B cell (primary cell): Measurements from ENCODE around the gene KICS2. TPM values are rescaled to one million over a fixed set of nuclear protein-coding genes. Genes with fewer than 3 reads are reported as not detected.

ENCODE experiments used
- ATAC-seq: fragments of 200-7000 bp; cut with Tn5 transposase; one replicate; pipeline ENCODE4 v1.10.0; 2021; ENCODE audit warnings: low read depth, mild to moderate bottlenecking, moderate number of reproducible peaks, moderate library complexity
- CTCF ChIA-PET: fragments of 350-600 bp; sonication (Branson Sonifier 250); formaldehyde crosslinking; loops from one replicate; lab custom pipeline; 2021; ENCODE audit warnings: antibody characterized with exemption, inconsistent platforms; lab: Charles Lee
- POLR2A ChIA-PET: fragments of 350-600 bp; sonication (Branson Sonifier 250); formaldehyde crosslinking; loops from one replicate; lab custom pipeline; 2021; ENCODE audit warnings: antibody characterized with exemption; lab: Charles Lee
- DNase-seq: peaks from one replicate; pipeline ENCODE4 v3.0.0; 2013
- H2AFZ ChIP-seq: 2 replicates; pipeline ENCODE4 v1.6.1; 2012; ENCODE audit warnings: mild to moderate bottlenecking, low read depth, low read length; ENCODE audit not compliant: insufficient read depth, poor library complexity, severe bottlenecking
- H3K27ac ChIP-seq, 2 donors: 1 replicate in 1 of 2; 2 replicates in 1 of 2; pipeline ENCODE4 v1.5.1; 2012 to 2013; ENCODE audit warnings: low read length in 2 of 2, mild to moderate bottlenecking in 2 of 2, moderate library complexity in 1 of 2
- H3K27me3 ChIP-seq, 4 experiments: fragments of 200-600 bp in 1 of 4; sonication (generic) in 1 of 4; replicated peaks in 1 of 4; 1 replicate in 2 of 4; 2 replicates in 2 of 4; pipeline versions ENCODE4 v1.6.1 to v1.7.0; 2013 to 2016; ENCODE audit warnings: low read length in 3 of 4, mild to moderate bottlenecking in 2 of 4, mixed read lengths in 1 of 4, moderate library complexity in 1 of 4; ENCODE audit not compliant: insufficient read depth in 4 of 4, control insufficient read depth in 3 of 4; ENCODE audit errors: control extremely low read depth in 1 of 4
- H3K36me3 ChIP-seq, 2 experiments: replicated peaks in 1 of 2; 1 replicate in 1 of 2; 2 replicates in 1 of 2; pipeline versions ENCODE4 v1.6.1 to v1.7.1; 2013; ENCODE audit warnings: low read length in 1 of 2; ENCODE audit not compliant: insufficient read depth in 2 of 2, control insufficient read depth in 1 of 2; ENCODE audit errors: control extremely low read depth in 1 of 2, extremely low read depth in 1 of 2
- H3K4me1 ChIP-seq, 2 donors: fragments of 200-600 bp in 1 of 2; sonication (generic) in 1 of 2; 1 replicate in 1 of 2; 2 replicates in 1 of 2; pipeline versions ENCODE4 v1.5.1 to v1.6.1; 2013 to 2017; ENCODE audit warnings: low read length in 2 of 2; ENCODE audit not compliant: control insufficient read depth in 2 of 2, insufficient read depth in 2 of 2
- H3K4me2 ChIP-seq: replicated peaks from 2 replicates; pipeline ENCODE3; 2012; ENCODE audit warnings: mild to moderate bottlenecking, low read depth, low read length; ENCODE audit not compliant: poor library complexity, severe bottlenecking
- H3K4me3 ChIP-seq, 5 experiments: fragments of 200-600 bp in 1 of 5; sonication (generic) in 1 of 5; 1 replicate in 3 of 5; 2 replicates in 2 of 5; pipeline versions ENCODE4 v1.5.1 to v1.7.0; 2011 to 2016; ENCODE audit warnings: low read length in 4 of 5, mild to moderate bottlenecking in 4 of 5, low read depth in 2 of 5, control low read depth in 1 of 5, moderate library complexity in 1 of 5; ENCODE audit not compliant: insufficient read depth in 1 of 5; ENCODE audit errors: control extremely low read depth in 1 of 5, extremely low read depth in 1 of 5
- H3K79me2 ChIP-seq: fragments of 200-600 bp; sonication (generic); one replicate; pipeline ENCODE4 v1.6.0; 2016; ENCODE audit warnings: low read length; ENCODE audit not compliant: control insufficient read depth, insufficient read depth
- H3K9ac ChIP-seq: fragments of 200-600 bp; sonication (generic); 2 replicates; pipeline ENCODE4 v1.6.1; 2017; ENCODE audit warnings: mild to moderate bottlenecking, low read length, moderate library complexity
- H3K9me3 ChIP-seq, 3 donors: one replicate each; pipeline versions ENCODE4 v1.6.1 to v1.7.1; 2013; ENCODE audit warnings: low read length in 2 of 3; ENCODE audit not compliant: control insufficient read depth in 2 of 3, insufficient read depth in 1 of 3; ENCODE audit errors: control extremely low read depth in 1 of 3
- H4K20me1 ChIP-seq: 2 replicates; pipeline ENCODE4 v1.6.0; 2012; ENCODE audit warnings: mild to moderate bottlenecking, low read length; ENCODE audit not compliant: insufficient read depth, control insufficient read depth, poor library complexity, severe bottlenecking
- H3K27ac Mint-ChIP-seq: one replicate; pipeline ENCODE4 v1.8.0; 2021; ENCODE audit warnings: mixed read lengths
- H3K27me3 Mint-ChIP-seq: one replicate; pipeline ENCODE4 v1.8.0; 2021; ENCODE audit warnings: mixed read lengths
- H3K4me1 Mint-ChIP-seq: one replicate; pipeline ENCODE4 v1.8.0; 2021; ENCODE audit warnings: mixed read lengths
- H3K4me3 Mint-ChIP-seq: one replicate; pipeline ENCODE4 v1.8.0; 2021; ENCODE audit warnings: mixed read lengths
- H3K9me3 Mint-ChIP-seq: one replicate; pipeline ENCODE4 v1.8.0; 2022; ENCODE audit warnings: mixed read lengths; ENCODE audit not compliant: insufficient read depth
- CTCF ChIP-seq: fragments of 200-600 bp; IDR thresholded peaks from one replicate; pipeline ENCODE4 v1.8.0; 2022; ENCODE audit warnings: antibody characterized with exemption, mild to moderate bottlenecking
- EZH2 ChIP-seq: IDR thresholded peaks from 2 replicates; pipeline ENCODE4 v1.6.1; 2012; ENCODE audit warnings: borderline replicate concordance, low read depth, mild to moderate bottlenecking, moderate library complexity, low read length; ENCODE audit not compliant: insufficient read depth, poor library complexity, severe bottlenecking
- WGBS: methylation state at CpG from one replicate; pipeline ENCODE4 v1.1.5; 2013; ENCODE audit warnings: missing lambda C conversion rate; ENCODE audit not compliant: insufficient coverage; 5-methylcytosine and 5-hydroxymethylcytosine counted together
- intact Hi-C: fragments of 100-400 bp; cut with micrococcal nuclease; formaldehyde crosslinking; loops from one replicate; pipeline ENCODE4 v1.10.0; 2022
- polyA plus RNA-seq: library from polyadenylated mRNA; depleted of rRNA; stranded (reverse); fragments of >200 nt; gene quantifications from 2 replicates; pipeline ENCODE4 v1.2.3, GENCODE V29; 2012
- total RNA-seq, 2 donors: library from RNA; stranded (reverse); fragments of 120-200 nt in 1 of 2; gene quantifications; 1 replicate in 1 of 2; 2 replicates in 1 of 2; pipeline versions ENCODE4 v1.2.3 to v1.2.4, GENCODE V29; 2013 to 2022

The KICS2 gene
- total and polyA plus RNA-seq, 2 donors (not counting 1 experiment from before 2014, with no cell fraction given), result 16.6 to 21.2 TPM

- no peak overlapping the region for H3K27ac Mint-ChIP-seq
- H4K20me1 ChIP-seq, result no peaks in the 10 kb centered on the region
- no peaks in the 10 kb centered on the region for H3K36me3 ChIP-seq
- H3K4me1 ChIP-seq, result no peaks in the 10 kb centered on the region
- H2AFZ ChIP-seq, result no peak overlapping the region
- no peak overlapping the region for H3K9ac ChIP-seq
- no peaks in the 10 kb centered on the region for H3K9me3 Mint-ChIP-seq
- no peak overlapping the region for H3K4me2 ChIP-seq
- no peaks in the 10 kb centered on the region for H3K79me2 ChIP-seq
- TF ChIP-seq CTCF (no peak), EZH2 (no peak)
- ATAC-seq (no peak), DNase-seq (no peak)
- CTCF ChIA-PET, result interaction anchor here (0.7 to 1.5 kb wide), 5 partner anchors 14 to 1155 kb away, joined by 3 to 4 read pairs (median 3); no protein-coding TSS in a partner anchor
- H3K4me3 ChIP-seq, result no peak overlapping the region
- H3K27me3 ChIP-seq, result no peaks in the 10 kb centered on the region
- POLR2A ChIA-PET, result no interaction called here
- 76% methylated on average over 3 of the region's 3 CpGs for WGBS
- no peak overlapping the region for H3K4me3 Mint-ChIP-seq
- no peak overlapping the region for H3K27ac ChIP-seq
- H3K27me3 Mint-ChIP-seq, result no peaks in the 10 kb centered on the region
- H3K4me1 Mint-ChIP-seq, result no peaks in the 10 kb centered on the region
- intact Hi-C loops, result no loop called here
- no peaks in the 10 kb centered on the region for H3K9me3 ChIP-seq
These were observed 36.5 kb upstream of the KICS2 start for GRCh38 chr12:64258576-64258975.

- H3K79me2 ChIP-seq, result no peaks in the 10 kb centered on the region
- Mint-ChIP-seq H3K4me1 (no peaks in the 10 kb centered on the region), H3K9me3 (no peaks in the 10 kb centered on the region), H3K27ac (no peak overlapping the region), H3K27me3 (no peaks in the 10 kb centered on the region), H3K4me3 (no peak overlapping the region)
- H3K4me1 ChIP-seq, result no peaks in the 10 kb centered on the region
- H3K27me3 ChIP-seq, result no peaks in the 10 kb centered on the region
- DNase-seq, result peak; percentile 62
- H3K4me2 ChIP-seq, result no peak overlapping the region
- intact Hi-C loops, result loop anchor here (1.0 kb wide), 2 partner anchors 417 to 430 kb away; no protein-coding TSS in a partner anchor
- TF ChIP-seq EZH2 (no peak), CTCF (peak; percentile 84)
- no peak overlapping the region for H2AFZ ChIP-seq
- ChIA-PET POLR2A (no interaction called here), CTCF (interaction anchor here (0.6 to 2.5 kb wide), 19 partner anchors 13 to 838 kb away, joined by 3 to 18 read pairs (median 4); partner anchors contain the start of gene SRGAP1)
- H4K20me1 ChIP-seq, result no peaks in the 10 kb centered on the region
- no peaks in the 10 kb centered on the region for H3K9me3 ChIP-seq
- no peak overlapping the region for H3K9ac ChIP-seq
- WGBS, result 83% methylated on average over 2 of the region's 4 CpGs
- H3K4me3 ChIP-seq, result no peak overlapping the region
- no peak for ATAC-seq
- no peak overlapping the region for H3K27ac ChIP-seq
- no peaks in the 10 kb centered on the region for H3K36me3 ChIP-seq
These were observed 34.2 kb upstream of the KICS2 start for GRCh38 chr12:64256166-64256800.
